ENCODE data around the gene ADIG.

ADIG gene

GRCh38 chr20:38557174-38557573 is 23.8 kb upstream of the ADIG start:
- Histone ChIP-seq H3K36me3 (replicated peaks) (peaks cover 22% of the 10 kb centered on the region), H3K4me1 (no peaks in the 10 kb centered on the region), H3K9me3 (no peaks in the 10 kb centered on the region), H3K4me3 (no peak overlapping the region), H3K27me3 (ENCODE audit: low read depth) (no peaks in the 10 kb centered on the region)
- DNase-seq (ENCODE audit: low spot score in 2 of 2), result no peak
- in situ Hi-C loops (cut with MboI; ENCODE audit: low sequenced_read_pairs), result no loop called here

GRCh38 chr20:38558596-38559360 is 22.2 kb upstream of the ADIG start:
- no peak for DNase-seq (ENCODE audit: low spot score in 2 of 2)
- Histone ChIP-seq H3K9me3 (no peaks in the 10 kb centered on the region), H3K4me3 (no peak overlapping the region), H3K36me3 (replicated peaks) (peaks cover 19% of the 10 kb centered on the region), H3K4me1 (no peaks in the 10 kb centered on the region), H3K27me3 (ENCODE audit: low read depth) (no peaks in the 10 kb centered on the region)
- in situ Hi-C loops (cut with MboI; ENCODE audit: low sequenced_read_pairs), result no loop called here

GRCh38 chr20:38559764-38560163 is 21.2 kb upstream of the ADIG start:
- in situ Hi-C loops (cut with MboI; ENCODE audit: low sequenced_read_pairs), result no loop called here
- H3K36me3 ChIP-seq (replicated peaks), result peaks cover 19% of the 10 kb centered on the region
- no peaks in the 10 kb centered on the region for H3K4me1 ChIP-seq
- no peak overlapping the region for H3K4me3 ChIP-seq
- H3K9me3 ChIP-seq, result no peaks in the 10 kb centered on the region
- no peaks in the 10 kb centered on the region for H3K27me3 ChIP-seq (ENCODE audit: low read depth)
- no peak for DNase-seq (ENCODE audit: low spot score in 2 of 2)

- Histone ChIP-seq H3K4me1 (no peaks in the 10 kb centered on the region), H3K4me3 (no peak overlapping the region), H3K9me3 (no peaks in the 10 kb centered on the region), H3K36me3 (replicated peaks) (peaks cover 8% of the 10 kb centered on the region), H3K27me3 (ENCODE audit: low read depth) (no peaks in the 10 kb centered on the region)
- in situ Hi-C loops (cut with MboI; ENCODE audit: low sequenced_read_pairs), result no loop called here
- no peak for DNase-seq (ENCODE audit: low spot score in 2 of 2)
These were observed 17.1 kb upstream of the ADIG start for GRCh38 chr20:38563802-38564431.

GRCh38 chr20:38564680-38565079 is 16.3 kb upstream of the ADIG start:
- Histone ChIP-seq H3K9me3 (no peaks in the 10 kb centered on the region), H3K4me3 (no peak overlapping the region), H3K36me3 (replicated peaks) (peaks cover 9% of the 10 kb centered on the region; the same call in 1 of the 2 replicates), H3K4me1 (no peaks in the 10 kb centered on the region), H3K27me3 (ENCODE audit: low read depth) (no peaks in the 10 kb centered on the region)
- in situ Hi-C loops (cut with MboI; ENCODE audit: low sequenced_read_pairs), result no loop called here
- DNase-seq (ENCODE audit: low spot score in 2 of 2), result no peak

- H3K36me3 ChIP-seq (replicated peaks), result peaks cover 12% of the 10 kb centered on the region
- no peak overlapping the region for H3K4me3 ChIP-seq
- in situ Hi-C loops (cut with MboI; ENCODE audit: low sequenced_read_pairs), result no loop called here
- H3K4me1 ChIP-seq, result no peaks in the 10 kb centered on the region
- no peak for DNase-seq (ENCODE audit: low spot score in 2 of 2)
- no peaks in the 10 kb centered on the region for H3K9me3 ChIP-seq
- no peaks in the 10 kb centered on the region for H3K27me3 ChIP-seq (ENCODE audit: low read depth)
These were observed 14.9 kb upstream of the ADIG start for GRCh38 chr20:38566036-38566598.

- H3K4me3 ChIP-seq, result no peak overlapping the region
- H3K36me3 ChIP-seq (replicated peaks), result peaks cover 27% of the 10 kb centered on the region
- no peaks in the 10 kb centered on the region for H3K9me3 ChIP-seq
- in situ Hi-C loops (cut with MboI; ENCODE audit: low sequenced_read_pairs), result no loop called here
- no peaks in the 10 kb centered on the region for H3K4me1 ChIP-seq
- H3K27me3 ChIP-seq (ENCODE audit: low read depth), result no peaks in the 10 kb centered on the region
- no peak for DNase-seq (ENCODE audit: low spot score in 2 of 2)
These were observed 11.1 kb upstream of the ADIG start for GRCh38 chr20:38569747-38570525.

- Histone ChIP-seq H3K36me3 (replicated peaks) (peaks cover 38% of the 10 kb centered on the region), H3K4me1 (no peaks in the 10 kb centered on the region), H3K9me3 (no peaks in the 10 kb centered on the region), H3K4me3 (no peak overlapping the region), H3K27me3 (ENCODE audit: low read depth) (no peaks in the 10 kb centered on the region)
- in situ Hi-C loops (cut with MboI; ENCODE audit: low sequenced_read_pairs), result no loop called here
- DNase-seq (ENCODE audit: low spot score in 2 of 2), result no peak
These were observed 7.6 kb upstream of the ADIG start for GRCh38 chr20:38573413-38573812.

GRCh38 chr20:38579219-38579910 is 1.6 kb upstream of the ADIG start:
- no peaks in the 10 kb centered on the region for H3K27me3 ChIP-seq (ENCODE audit: low read depth)
- no peak overlapping the region for H3K4me3 ChIP-seq
- no peaks in the 10 kb centered on the region for H3K4me1 ChIP-seq
- no peaks in the 10 kb centered on the region for H3K9me3 ChIP-seq
- H3K36me3 ChIP-seq (replicated peaks), result peaks cover 21% of the 10 kb centered on the region
- in situ Hi-C loops (cut with MboI; ENCODE audit: low sequenced_read_pairs), result no loop called here
- DNase-seq (ENCODE audit: low spot score in 2 of 2), result no peak

GRCh38 chr20:38579921-38580320 is 1.1 kb upstream of the ADIG start:
- no peak for DNase-seq (ENCODE audit: low spot score in 2 of 2)
- H3K36me3 ChIP-seq (replicated peaks), result peaks cover 16% of the 10 kb centered on the region
- H3K4me3 ChIP-seq, result no peak overlapping the region
- H3K4me1 ChIP-seq, result no peaks in the 10 kb centered on the region
- no peaks in the 10 kb centered on the region for H3K9me3 ChIP-seq
- H3K27me3 ChIP-seq (ENCODE audit: low read depth), result no peaks in the 10 kb centered on the region
- in situ Hi-C loops (cut with MboI; ENCODE audit: low sequenced_read_pairs), result no loop called here

GRCh38 chr20:38581830-38582358 is 897 bp downstream of the ADIG start:
- no peaks in the 10 kb centered on the region for H3K9me3 ChIP-seq
- DNase-seq (ENCODE audit: low spot score in 2 of 2), result no peak
- in situ Hi-C loops (cut with MboI; ENCODE audit: low sequenced_read_pairs), result no loop called here
- no peaks in the 10 kb centered on the region for H3K4me1 ChIP-seq
- H3K4me3 ChIP-seq, result no peak overlapping the region
- no peaks in the 10 kb centered on the region for H3K27me3 ChIP-seq (ENCODE audit: low read depth)
- H3K36me3 ChIP-seq (replicated peaks), result no peaks in the 10 kb centered on the region

- Histone ChIP-seq H3K27me3 (ENCODE audit: low read depth) (no peaks in the 10 kb centered on the region), H3K4me3 (no peak overlapping the region), H3K36me3 (replicated peaks) (no peaks in the 10 kb centered on the region), H3K4me1 (no peaks in the 10 kb centered on the region), H3K9me3 (no peaks in the 10 kb centered on the region)
- DNase-seq (ENCODE audit: low spot score in 2 of 2), result no peak
- in situ Hi-C loops (cut with MboI; ENCODE audit: low sequenced_read_pairs), result no loop called here
These were observed 2.3 kb downstream of the ADIG start for GRCh38 chr20:38583306-38583705.

- Histone ChIP-seq H3K4me1 (no peaks in the 10 kb centered on the region), H3K36me3 (replicated peaks) (no peaks in the 10 kb centered on the region), H3K27me3 (ENCODE audit: low read depth) (no peaks in the 10 kb centered on the region), H3K9me3 (no peaks in the 10 kb centered on the region), H3K4me3 (no peak overlapping the region)
- no peak for DNase-seq (ENCODE audit: low spot score in 2 of 2)
- in situ Hi-C loops (cut with MboI; ENCODE audit: low sequenced_read_pairs), result no loop called here
These were observed 3.2 kb downstream of the ADIG start for GRCh38 chr20:38584099-38584763.
